Stomach smooth muscle (tissue), 2 donors: ENCODE data around the gene ZNF670.
"Not testable (repeated sequence)": the region's sequence is repeated elsewhere in the genome, so short reads cannot be mapped to it uniquely, and the experiment has no call there.

ENCODE experiments used
- H3K27ac ChIP-seq: one replicate; pipeline ENCODE4 v1.7.0; 2013; ENCODE audit warnings: mild to moderate bottlenecking, low read length, inconsistent platforms
- H3K27me3 ChIP-seq, 2 donors: one replicate each; pipeline ENCODE4 v1.7.0; 2013; ENCODE audit warnings: low read length in 2 of 2; ENCODE audit not compliant: insufficient read depth in 2 of 2, control insufficient read depth in 1 of 2
- H3K36me3 ChIP-seq, 2 donors: one replicate each; pipeline ENCODE4 v1.7.0; 2013; ENCODE audit warnings: low read length in 2 of 2; ENCODE audit not compliant: control insufficient read depth in 2 of 2, insufficient read depth in 2 of 2
- H3K4me1 ChIP-seq: one replicate; pipeline ENCODE4 v1.7.0; 2013; ENCODE audit warnings: low read length; ENCODE audit not compliant: control insufficient read depth, insufficient read depth
- H3K4me3 ChIP-seq, 2 donors: one replicate each; pipeline ENCODE4 v1.7.0; 2013; ENCODE audit warnings: low read length in 2 of 2
- H3K9ac ChIP-seq, 2 donors: one replicate each; pipeline ENCODE4 v1.7.0; 2013; ENCODE audit warnings: low read length in 2 of 2, mild to moderate bottlenecking in 1 of 2
- H3K9me3 ChIP-seq, 2 donors: one replicate each; pipeline ENCODE4 v1.7.0; 2013; ENCODE audit warnings: low read length in 2 of 2; ENCODE audit not compliant: control insufficient read depth in 2 of 2
- donor health status: healthy.
- donor health status: Pancreatic carcinoma.

ZNF670 gene

GRCh38 chr1:247078258-247079140, at the start of gene ZNF670:
Gene ZNF670, minus strand, starts transcription at chr1:247078811. Its CDS starts 215 bp downstream, at chr1:247078596.
- Histone ChIP-seq H3K27me3 (no peaks in the 10 kb centered on the region), H3K4me3 (peak within 1 kb of the TSS; percentile 93 to 97), H3K27ac (peak within 1 kb of the TSS; percentile 24), H3K9ac (peak within 1 kb of the TSS; percentile 85 to 90), H3K4me1 (peaks cover 16% of the 10 kb centered on the region), H3K36me3 (no peaks in the 10 kb centered on the region), H3K9me3 (no peaks in the 10 kb centered on the region)

GRCh38 chr1:247127519-247128282, 49.1 kb upstream of the ZNF670 start:
- not testable (repeated sequence) for H3K9ac ChIP-seq, H3K27ac ChIP-seq, H3K4me1 ChIP-seq, H3K27me3 ChIP-seq, H3K9me3 ChIP-seq, H3K36me3 ChIP-seq
- H3K4me3 ChIP-seq: peak overlapping the region in 1 of 2 donors; percentile 35

GRCh38 chr1:247126601-247127000, 48.0 kb upstream of the ZNF670 start:
- H3K4me1 ChIP-seq, H3K36me3 ChIP-seq, H3K27me3 ChIP-seq, H3K4me3 ChIP-seq, H3K9me3 ChIP-seq, H3K27ac ChIP-seq, H3K9ac ChIP-seq: not testable (repeated sequence)

- H3K27ac ChIP-seq, H3K4me1 ChIP-seq, H3K36me3 ChIP-seq, H3K9ac ChIP-seq, H3K4me3 ChIP-seq, H3K9me3 ChIP-seq, H3K27me3 ChIP-seq: not testable (repeated sequence)
These were observed 47.6 kb upstream of the ZNF670 start for GRCh38 chr1:247126166-247126565.

- Histone ChIP-seq H3K9me3 (no peaks in the 10 kb centered on the region), H3K27me3 (no peaks in the 10 kb centered on the region), H3K27ac (no peak overlapping the region), H3K36me3 (no peaks in the 10 kb centered on the region), H3K4me3 (no peak overlapping the region), H3K9ac (no peak overlapping the region), H3K4me1 (no peaks in the 10 kb centered on the region)
These were observed 42.8 kb upstream of the ZNF670 start for GRCh38 chr1:247121382-247121781.

DNA sequence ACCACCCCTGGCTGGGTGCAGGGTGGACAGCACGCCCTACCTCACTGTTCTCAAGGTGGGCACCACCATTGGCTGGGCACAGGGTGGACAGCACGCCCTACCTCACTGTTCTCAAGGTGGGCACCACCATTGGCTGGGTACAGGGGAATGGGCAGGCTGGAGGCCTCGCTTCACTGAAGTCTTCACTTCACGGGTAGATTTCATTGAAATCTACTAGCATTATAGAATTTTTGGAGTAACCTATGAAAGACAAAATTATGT, 41.7 kb upstream of the ZNF670 start:
- H3K27me3 ChIP-seq, H3K36me3 ChIP-seq, H3K9me3 ChIP-seq, H3K9ac ChIP-seq, H3K27ac ChIP-seq, H3K4me1 ChIP-seq, H3K4me3 ChIP-seq: not testable (repeated sequence)

DNA sequence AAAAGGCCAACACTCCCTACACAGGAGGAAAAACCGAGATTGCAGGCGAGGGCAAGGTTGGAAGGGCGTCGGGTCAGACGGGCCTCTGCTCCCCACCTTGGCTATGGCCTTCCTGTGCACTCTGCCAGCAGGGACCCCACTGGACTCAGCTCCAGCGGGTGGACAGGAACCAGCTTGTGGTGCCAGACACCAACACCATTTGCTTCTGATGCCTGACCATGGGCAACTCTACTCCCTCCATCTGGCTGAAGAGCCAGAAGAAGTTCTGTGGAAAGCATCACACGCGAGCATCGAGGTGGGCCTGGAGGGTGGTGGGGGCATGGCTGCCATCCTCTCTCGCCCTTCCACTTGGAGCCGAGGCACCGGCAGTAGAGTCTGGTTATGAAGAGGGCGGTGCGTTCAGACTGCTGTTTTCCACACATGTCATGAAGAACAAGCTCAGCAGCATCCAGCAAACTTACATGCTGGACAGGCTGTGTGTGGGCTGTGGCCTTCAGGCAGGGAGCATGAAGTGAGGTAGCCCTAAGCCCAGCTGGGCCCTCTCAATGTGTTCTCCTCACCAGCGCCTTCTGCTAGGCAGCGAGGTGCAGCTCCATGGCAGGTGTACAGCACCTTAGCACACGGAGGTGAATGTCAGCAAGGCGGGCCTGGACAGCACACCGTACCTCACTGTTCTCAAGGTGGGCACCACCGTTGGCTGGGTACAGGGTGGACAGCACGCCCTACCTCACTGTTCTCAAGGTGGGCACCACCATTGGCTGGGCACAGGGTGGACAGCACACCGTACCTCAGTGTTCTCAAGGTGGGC, 41.2 kb upstream of the ZNF670 start:
- Histone ChIP-seq H3K27me3 (no peaks in the 10 kb centered on the region), H3K9ac (no peak overlapping the region), H3K27ac (no peak overlapping the region), H3K4me1 (no peaks in the 10 kb centered on the region), H3K4me3 (no peak overlapping the region), H3K9me3 (no peaks in the 10 kb centered on the region), H3K36me3 (no peaks in the 10 kb centered on the region)

DNA sequence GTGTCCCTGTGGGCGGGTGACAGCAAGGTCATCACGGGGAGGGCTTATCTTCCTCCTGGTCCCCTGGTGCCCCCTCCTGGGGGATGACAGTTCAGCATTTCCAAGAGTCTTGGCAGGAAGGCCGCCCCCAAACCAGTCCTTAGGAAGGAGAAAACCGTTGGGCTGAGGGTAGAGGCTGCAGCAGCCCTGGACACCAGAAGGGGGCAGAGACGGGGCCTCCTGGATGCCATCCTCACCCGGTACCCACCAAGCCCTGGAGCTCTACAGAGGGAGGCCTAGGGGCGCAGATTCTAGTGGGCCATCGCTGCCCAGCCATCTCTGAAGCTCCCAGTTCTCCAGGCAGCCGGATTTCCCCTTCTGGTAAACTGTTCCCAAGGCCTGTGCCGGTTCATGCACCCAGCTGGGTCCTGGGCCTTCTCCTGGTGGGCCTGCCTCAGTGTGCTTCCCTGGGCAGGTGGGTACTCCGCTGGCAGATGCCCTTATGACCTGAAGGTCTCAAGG, 40.4 kb upstream of the ZNF670 start:
- H3K27ac ChIP-seq: no peak overlapping the region
- H3K4me1 ChIP-seq: no peaks in the 10 kb centered on the region
- H3K9ac ChIP-seq: no peak overlapping the region
- H3K9me3 ChIP-seq: no peaks in the 10 kb centered on the region
- no peaks in the 10 kb centered on the region for H3K27me3 ChIP-seq
- H3K36me3 ChIP-seq: no peaks in the 10 kb centered on the region
- no peak overlapping the region for H3K4me3 ChIP-seq

DNA sequence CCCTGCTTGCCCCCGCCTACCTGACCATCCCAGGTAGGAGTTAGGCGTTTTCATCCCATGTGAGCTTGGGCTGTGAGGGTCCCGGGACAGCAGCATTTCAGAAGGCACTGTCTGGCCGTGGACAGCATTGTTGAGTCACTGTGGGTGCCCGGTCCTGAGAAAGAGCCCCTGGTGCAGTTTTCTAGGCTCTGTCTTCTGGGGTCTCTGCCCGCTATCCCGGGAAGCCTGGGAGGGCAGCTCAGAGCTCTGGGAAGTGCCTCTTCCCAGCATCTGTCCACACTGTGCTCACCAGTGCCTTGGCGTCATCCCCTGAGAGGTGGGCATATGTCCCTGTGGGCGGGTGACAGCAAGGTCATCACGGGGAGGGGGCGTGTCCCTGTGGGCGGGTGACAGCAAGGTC, 36.9 kb upstream of the ZNF670 start:
- Histone ChIP-seq H3K9ac (no peak overlapping the region), H3K9me3 (no peaks in the 10 kb centered on the region), H3K27ac (no peak overlapping the region), H3K4me1 (peaks cover 13% of the 10 kb centered on the region), H3K36me3 (no peaks in the 10 kb centered on the region), H3K27me3 (no peaks in the 10 kb centered on the region), H3K4me3 (no peak overlapping the region)

DNA sequence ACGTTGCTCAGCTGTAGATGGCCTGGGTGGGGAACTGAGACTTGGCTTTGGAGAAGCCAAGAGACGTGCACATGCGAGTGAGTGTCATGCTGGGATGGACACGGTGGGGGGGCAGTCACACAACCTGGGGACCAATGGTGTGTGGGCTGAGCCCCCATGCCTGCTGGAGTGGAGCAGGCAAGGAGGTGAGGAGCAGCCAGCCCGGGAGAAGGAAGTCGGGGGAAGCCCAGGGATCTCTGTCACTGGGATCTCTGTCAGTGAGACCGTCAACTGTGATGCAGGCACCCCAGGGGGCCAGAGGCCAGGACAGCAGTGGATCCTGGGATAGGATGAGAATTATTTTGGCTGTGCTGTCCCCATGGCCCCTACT, 36.5 kb upstream of the ZNF670 start:
- Histone ChIP-seq H3K27me3 (no peaks in the 10 kb centered on the region), H3K27ac (no peak overlapping the region), H3K9me3 (no peaks in the 10 kb centered on the region), H3K4me3 (no peak overlapping the region), H3K36me3 (no peaks in the 10 kb centered on the region), H3K9ac (no peak overlapping the region), H3K4me1 (peaks cover 14% of the 10 kb centered on the region)
